ENCODE results near the gene EIF5A.

The EIF5A gene

DNA sequence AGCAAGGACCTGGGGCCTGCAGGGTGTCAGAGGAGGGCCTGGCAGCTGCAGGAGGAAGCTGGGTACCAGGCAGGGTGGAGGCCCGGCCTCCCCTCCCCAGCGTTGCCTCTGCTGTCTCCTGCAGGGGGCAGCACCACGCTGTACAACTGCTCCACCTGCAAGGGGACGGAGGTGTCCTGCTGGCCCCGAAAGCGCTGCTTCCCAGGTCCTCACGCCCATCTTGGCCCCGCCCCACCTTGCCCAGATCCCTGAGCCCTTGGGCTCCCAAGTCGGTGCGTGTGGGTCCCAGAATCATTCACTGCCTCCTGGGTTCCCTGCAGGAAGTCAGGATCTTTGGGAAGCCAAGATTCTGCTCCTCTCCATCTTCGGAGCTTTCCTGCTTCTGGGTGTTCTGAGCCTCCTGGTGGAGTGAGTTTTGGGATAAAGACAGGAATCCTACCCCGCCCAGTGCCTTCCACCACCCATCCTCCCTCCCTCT is 48.7 kb downstream of the EIF5A start:
- DNase-seq (ENCODE audit: low spot score), result peak; percentile 86
- TF ChIP-seq, protein P1, sequence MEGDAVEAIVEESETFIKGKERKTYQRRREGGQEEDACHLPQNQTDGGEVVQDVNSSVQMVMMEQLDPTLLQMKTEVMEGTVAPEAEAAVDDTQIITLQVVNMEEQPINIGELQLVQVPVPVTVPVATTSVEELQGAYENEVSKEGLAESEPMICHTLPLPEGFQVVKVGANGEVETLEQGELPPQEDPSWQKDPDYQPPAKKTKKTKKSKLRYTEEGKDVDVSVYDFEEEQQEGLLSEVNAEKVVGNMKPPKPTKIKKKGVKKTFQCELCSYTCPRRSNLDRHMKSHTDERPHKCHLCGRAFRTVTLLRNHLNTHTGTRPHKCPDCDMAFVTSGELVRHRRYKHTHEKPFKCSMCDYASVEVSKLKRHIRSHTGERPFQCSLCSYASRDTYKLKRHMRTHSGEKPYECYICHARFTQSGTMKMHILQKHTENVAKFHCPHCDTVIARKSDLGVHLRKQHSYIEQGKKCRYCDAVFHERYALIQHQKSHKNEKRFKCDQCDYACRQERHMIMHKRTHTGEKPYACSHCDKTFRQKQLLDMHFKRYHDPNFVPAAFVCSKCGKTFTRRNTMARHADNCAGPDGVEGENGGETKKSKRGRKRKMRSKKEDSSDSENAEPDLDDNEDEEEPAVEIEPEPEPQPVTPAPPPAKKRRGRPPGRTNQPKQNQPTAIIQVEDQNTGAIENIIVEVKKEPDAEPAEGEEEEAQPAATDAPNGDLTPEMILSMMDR (IDR thresholded peaks at IDR 0.05; ENCODE audit: extremely low read depth, missing control alignments), result peak; percentile 98

DNA sequence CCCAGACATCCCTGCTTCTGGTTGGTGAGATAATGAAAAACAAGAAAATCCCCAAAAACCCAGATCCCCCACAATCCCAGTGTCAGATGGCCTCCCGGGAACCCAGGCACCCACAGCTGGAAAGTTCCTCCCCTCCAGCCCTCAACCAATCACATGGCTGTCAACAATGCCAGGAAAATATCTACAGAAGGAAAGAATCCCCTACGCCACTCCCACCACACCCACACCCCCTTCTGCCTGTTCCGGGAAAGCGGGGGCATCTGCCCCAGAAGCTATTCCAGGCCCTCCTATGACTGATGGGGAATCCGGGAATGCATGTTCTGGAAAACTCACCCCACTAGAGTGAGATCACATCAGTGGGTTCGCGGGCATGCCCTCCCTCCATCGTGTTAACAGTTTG is 49.3 kb downstream of the EIF5A start:
- TF ChIP-seq, protein P1 (IDR thresholded peaks at IDR 0.05; ENCODE audit: extremely low read depth, missing control alignments), result no peak

DNA sequence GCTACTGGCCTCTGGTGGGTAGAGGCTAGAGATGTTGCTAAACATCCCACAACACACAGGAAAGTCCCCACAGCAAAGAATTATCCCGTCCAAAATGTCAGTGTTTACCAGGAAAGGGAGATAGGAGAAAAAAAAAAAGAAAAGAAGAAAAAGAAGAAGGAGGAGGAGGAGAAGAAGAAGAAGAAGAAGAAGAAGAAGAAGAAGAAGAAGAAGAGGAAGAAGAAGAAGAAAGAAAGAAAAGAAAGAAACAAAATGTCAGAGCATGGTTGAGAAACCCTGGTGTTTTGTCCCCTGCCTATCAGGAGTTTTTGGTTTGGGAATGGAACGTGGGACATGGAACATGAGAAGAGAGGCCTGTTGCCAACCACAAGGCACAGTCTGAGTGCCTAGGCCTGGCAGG is 50.0 kb downstream of the EIF5A start:
- DNase-seq (ENCODE audit: low spot score), result no peak
- TF ChIP-seq, protein P1 (IDR thresholded peaks at IDR 0.05; ENCODE audit: extremely low read depth, missing control alignments), result no peak

More for the DNA sequence above, 49.3 kb downstream of the EIF5A start:
- no peak for DNase-seq (ENCODE audit: low spot score)

DNA sequence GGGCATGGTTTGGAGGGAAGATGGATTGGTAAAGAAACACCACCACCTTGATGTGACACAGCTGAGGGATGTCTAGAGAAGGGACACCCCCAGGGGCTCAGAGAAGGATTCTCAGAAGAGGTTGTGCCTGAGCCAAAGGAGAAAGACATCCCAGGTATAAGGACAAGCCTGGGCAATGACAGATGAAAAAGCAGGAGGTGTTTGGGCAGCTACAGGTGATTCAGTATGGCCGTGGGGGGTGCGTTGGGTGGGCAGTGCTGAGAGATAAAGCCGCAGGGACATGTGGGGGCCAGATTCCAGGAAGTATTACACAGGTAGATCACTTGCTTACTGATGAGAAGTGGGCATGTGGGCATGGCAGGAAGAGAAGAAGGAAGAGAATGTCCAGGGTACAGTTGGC is 54.5 kb downstream of the EIF5A start:
- TF ChIP-seq, protein P1 (IDR thresholded peaks at IDR 0.05; ENCODE audit: extremely low read depth, missing control alignments), result no peak
- DNase-seq (ENCODE audit: low spot score), result no peak
